ENCODE data around the gene P2RY13. TPM values are rescaled to one million over a fixed set of nuclear protein-coding genes. Genes with fewer than 3 reads are reported as not detected.

Gene P2RY13
- total RNA-seq, 2 donors from 2014 or later = 1.4 to 2.7 TPM

DNA sequence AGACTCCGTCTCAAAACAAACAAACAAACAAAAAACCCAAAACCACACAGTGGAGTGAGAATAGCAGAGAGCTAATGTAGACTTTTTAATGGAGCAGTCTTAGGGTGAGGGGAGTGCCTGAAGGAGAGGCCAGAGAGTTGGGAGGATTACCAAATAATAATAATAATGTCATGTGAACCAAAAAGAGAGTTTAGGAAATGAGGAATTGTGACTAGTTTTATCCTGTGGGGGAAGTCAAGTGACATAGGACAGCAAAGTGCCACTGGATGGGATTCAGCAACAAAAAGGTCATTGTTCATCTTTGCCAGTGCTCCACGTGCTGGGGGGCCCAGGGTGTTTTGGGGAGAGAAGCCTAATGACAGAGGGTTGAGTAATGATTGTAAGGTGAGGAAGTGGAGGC lies 25.6 kb downstream of the P2RY13 start:
- no peak for DNase-seq (ENCODE audit: low spot score)
- intact Hi-C loops (cut with DNase I) = no loop called here

- DNase-seq (ENCODE audit: low spot score) = no peak
- intact Hi-C loops (cut with DNase I) = no loop called here
Measured at GRCh38 chr3:151301787-151302186, 27.6 kb downstream of the P2RY13 start.

DNA sequence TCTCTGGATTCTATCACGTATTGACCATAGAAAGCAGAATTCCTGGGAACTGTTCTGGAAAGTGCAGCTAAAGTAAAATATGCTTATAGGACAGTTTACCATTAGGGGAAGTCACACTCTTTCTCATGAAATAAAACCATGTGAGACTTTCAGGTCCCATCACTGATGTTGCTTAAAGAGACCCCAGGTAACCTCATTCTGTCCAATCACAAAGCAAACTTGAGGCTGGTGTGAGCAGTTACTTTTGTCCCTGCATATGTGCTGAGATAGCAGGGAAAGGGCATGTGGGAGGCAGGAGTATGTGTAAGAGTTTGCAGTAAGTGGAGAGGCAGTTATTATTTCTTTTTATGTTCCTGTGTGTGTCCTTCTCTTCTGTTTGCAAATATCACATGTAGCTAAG lies 28.8 kb downstream of the P2RY13 start:
- no peak for DNase-seq (ENCODE audit: low spot score)

DNA sequence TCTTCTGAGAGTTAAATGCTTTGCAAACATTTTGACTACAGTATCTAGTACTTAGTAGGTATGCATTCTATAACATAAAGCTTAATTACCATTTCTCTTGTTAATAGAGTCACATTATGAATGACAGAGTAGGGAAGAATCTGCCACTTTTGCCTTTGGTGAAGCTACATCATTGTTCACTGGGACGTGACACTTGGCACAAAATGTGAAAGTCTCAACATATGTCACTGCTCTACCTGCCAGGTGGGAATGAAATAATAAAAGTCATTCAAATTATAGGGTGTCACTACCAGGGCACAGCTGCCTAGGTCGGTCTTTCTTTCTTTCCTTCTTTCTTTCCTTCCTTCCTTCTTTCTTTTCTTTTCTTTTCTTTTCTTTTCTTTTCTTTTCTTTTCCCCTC lies 30.3 kb downstream of the P2RY13 start:
- DNase-seq (ENCODE audit: low spot score) = no peak

More for the DNA sequence above, 28.8 kb downstream of the P2RY13 start:
- intact Hi-C loops (cut with DNase I) = no loop called here

DNA sequence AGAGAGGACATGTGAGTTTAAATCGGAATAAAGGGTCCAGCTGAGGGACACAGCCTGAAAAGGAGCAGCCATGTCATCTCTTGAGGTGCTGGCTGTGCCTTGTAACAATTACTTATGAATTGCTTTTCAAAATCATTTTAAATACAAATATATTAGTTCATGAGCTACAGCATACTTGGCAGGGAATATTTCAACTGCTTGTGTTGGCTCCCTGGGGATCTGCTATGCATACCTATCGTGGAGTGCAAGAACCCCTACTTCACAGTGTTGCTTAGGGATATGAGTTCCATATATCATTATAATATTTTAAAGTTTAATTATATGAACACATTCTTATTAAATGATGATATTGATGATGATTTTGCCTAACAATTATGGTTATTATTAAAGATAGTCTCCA lies 31.9 kb downstream of the P2RY13 start:
- intact Hi-C loops (cut with DNase I) = no loop called here
- no peak for DNase-seq (ENCODE audit: low spot score)

More for the DNA sequence above, 30.3 kb downstream of the P2RY13 start:
- intact Hi-C loops (cut with DNase I) = no loop called here

GRCh38 chr3:151296226-151296625 lies 33.1 kb downstream of the P2RY13 start:
- DNase-seq (ENCODE audit: low spot score) = no peak
- intact Hi-C loops (cut with DNase I) = no loop called here

DNA sequence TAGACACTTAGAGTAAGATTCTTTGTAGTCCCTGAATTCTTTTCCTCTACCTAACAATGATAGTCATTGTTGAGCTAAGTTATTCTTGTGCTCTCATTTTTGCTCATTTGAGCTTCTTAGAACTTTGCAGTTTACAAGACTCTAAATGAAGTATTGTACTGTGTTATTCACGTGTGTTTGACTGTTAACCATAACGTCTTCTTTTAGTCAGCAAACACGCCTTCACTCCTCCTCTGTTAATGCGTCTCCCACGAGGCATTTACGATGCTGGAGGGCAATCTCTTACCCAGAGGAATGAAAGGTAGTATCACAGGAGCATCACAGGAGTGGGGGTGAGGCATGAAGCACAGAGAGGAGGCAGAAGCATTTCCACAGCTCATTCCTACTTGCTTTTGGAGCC lies 36.2 kb downstream of the P2RY13 start:
- DNase-seq (ENCODE audit: low spot score) = no peak
- intact Hi-C loops (cut with DNase I) = no loop called here

DNA sequence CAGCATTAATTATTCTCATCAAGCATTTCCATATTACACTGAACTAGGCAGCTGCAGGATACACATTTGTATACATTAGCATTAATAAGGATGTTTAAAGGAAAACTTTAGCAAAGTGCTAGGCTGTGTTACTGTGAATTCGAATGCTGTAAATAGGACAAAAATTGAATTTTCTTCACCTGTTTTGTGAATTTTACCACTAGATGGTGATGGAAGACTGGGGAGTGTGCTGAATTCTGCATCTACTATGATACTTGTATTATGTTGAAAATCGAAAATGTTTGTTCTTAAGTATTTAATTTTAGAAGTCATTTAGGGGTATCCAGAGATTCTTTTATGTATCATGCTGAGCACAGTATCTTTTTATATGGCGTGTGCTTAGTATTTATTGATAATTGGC lies 38.7 kb downstream of the P2RY13 start:
- intact Hi-C loops (cut with DNase I) = no loop called here
- no peak for DNase-seq (ENCODE audit: low spot score)

DNA sequence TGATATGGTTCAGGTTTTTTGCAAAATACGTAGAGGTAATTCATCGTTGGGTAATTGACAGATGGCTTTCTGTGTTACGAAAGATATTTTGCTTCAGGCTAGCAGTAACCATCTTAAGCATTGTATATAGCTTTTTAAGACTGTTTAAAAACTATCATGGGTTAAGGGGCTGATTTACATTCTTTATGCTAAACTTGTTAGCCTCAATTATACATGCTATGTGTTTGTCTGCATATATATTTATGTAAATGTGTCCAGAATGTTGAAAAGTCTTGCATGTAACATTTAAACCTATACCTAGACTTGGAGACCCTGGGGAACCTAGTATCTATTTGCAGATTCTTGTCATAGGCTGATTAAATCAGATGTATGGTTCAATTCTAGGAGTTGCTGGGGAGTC lies 39.9 kb downstream of the P2RY13 start:
- intact Hi-C loops (cut with DNase I) = no loop called here
- no peak for DNase-seq (ENCODE audit: low spot score)

- intact Hi-C loops (cut with DNase I) = no loop called here
Measured at GRCh38 chr3:151285940-151286339, 43.4 kb downstream of the P2RY13 start.

DNA sequence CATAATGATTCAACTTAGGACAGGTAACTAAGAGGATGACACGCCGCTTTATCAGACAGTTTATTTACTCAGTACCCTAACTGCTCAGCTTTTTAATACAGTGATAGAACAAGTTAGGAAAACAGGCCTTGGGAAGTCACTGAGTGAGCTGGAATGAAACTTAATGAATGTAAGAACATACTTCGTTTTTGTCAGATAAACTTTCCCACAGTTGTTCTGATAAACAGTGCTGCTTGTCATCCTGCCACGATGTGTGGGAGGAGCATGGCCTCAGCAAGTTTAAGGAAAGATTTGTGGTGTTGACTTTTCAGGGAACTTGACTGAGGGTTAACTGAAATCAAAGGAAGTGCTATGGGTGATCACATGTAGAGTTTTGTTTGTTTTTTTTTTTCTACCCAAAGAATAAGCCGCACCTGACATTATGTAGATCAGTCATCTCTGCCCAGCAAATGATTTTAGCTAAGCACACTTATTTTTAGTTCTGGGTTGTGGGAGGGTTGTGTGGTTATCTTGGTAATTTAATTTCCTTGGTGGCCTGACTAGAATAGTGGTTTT lies 45.4 kb downstream of the P2RY13 start:
- no peak for DNase-seq (ENCODE audit: low spot score)
- intact Hi-C loops (cut with DNase I) = loop anchor here (2.0 to 5.0 kb wide), 3 partner anchors 57 to 117 kb away; no protein-coding TSS in a partner anchor

More at GRCh38 chr3:151285940-151286339, 43.4 kb downstream of the P2RY13 start:
- no peak for DNase-seq (ENCODE audit: low spot score)

DNA sequence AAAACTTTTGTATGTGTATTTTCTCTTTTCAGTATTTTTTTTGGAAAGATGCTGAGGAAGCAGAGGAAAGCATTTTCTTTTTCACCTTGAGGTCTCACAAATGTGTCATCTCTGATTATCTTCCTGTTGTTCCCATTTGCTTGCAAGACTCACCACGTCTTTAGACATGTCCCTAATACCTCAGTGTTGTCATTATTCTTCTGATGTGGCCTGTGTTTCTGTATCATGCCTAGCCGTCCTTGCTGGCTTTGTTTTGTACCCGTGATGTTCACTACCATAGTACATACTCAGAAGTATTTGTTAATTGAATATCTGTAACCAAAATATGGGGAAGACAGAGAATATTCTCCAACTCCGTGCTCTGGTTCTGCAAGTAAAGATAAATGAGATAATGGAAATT lies 46.0 kb downstream of the P2RY13 start:
- DNase-seq (ENCODE audit: low spot score) = no peak
- intact Hi-C loops (cut with DNase I) = loop anchor here (2.0 to 5.0 kb wide), 3 partner anchors 56 to 116 kb away; no protein-coding TSS in a partner anchor

DNA sequence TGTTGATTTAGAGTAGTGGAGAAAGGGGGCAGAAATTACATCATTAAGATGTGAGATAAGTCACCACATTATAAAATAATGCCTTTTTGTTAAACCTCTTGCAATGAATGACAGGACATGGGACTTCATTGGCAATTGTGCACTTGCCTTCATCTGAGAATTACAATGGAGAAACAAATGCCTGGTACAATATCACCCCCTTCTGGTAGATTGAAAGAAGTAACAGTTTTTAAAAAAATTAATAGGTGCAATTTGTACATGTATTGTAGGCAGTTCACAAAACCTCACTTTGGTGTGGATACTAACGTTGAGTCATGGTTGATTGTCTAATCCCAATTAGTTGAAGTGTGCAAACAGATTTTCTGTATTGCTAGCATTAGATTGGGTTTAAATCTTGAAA lies 46.4 kb downstream of the P2RY13 start:
- no peak for DNase-seq (ENCODE audit: low spot score)
- intact Hi-C loops (cut with DNase I) = loop anchor here (2.0 to 5.0 kb wide), 3 partner anchors 56 to 116 kb away; no protein-coding TSS in a partner anchor

DNA sequence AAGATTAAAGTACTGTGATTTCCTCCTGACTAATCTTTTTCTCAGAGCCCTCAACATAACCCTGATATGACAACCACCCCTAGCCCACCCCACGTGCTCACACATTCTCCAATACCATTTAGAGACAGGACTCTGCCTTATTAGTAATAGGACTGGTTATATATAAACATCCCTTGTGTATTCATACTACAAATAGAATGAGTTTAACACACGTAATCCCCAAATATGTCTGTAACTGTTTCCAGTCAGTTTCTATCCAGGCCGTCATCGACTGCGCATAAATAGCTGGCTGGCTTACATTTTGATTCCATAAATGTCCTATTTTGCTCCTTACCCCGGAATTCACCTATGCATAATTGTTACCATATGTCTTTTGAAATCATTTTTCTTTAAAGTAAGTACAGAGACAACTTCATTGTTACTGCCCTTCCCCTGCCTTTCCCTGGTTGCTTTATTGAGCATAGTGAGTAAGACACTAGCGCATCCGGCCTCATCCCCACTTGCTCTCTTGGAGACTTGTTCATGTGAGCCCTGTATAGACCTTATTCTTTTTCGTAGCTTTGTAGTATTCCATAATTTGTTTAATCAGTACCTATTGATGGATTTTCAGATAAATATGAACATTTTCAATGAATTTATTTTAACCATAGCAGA lies 47.6 kb downstream of the P2RY13 start:
- no peak for DNase-seq (ENCODE audit: low spot score)
- intact Hi-C loops (cut with DNase I) = loop anchor here (2.0 to 5.0 kb wide), 3 partner anchors 54 to 114 kb away; no protein-coding TSS in a partner anchor

GRCh38 chr3:151278230-151278629 lies 51.1 kb downstream of the P2RY13 start, which contains the start of gene P2RY14:
Gene P2RY14, minus strand, starts transcription at chr3:151278542. Its CDS starts 64,226 bp downstream, at chr3:151214316.
- no peak for DNase-seq (ENCODE audit: low spot score)
- intact Hi-C loops (cut with DNase I) = loop anchor here in 1 of 2 donors (1.0 kb wide), 1 partner anchor 110 kb away; no protein-coding TSS in a partner anchor

DNA sequence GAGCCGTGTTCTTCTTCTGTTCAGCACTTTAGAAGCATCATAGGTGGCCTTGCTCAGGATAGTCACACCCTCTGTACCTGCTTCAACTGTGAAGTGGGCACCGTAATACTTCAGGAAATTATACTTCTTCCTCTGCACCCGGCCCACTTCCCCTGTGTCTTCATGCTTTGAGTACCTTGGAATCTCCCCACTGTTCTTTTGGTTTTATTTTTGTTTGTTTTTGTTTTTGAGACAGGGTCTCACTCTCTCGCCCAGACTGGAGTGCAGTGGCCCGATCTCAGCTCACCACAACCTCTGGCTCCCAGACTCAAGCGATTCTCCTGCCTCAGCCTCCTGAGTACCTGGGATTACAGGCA lies 52.7 kb downstream of the P2RY13 start:
- DNase-seq (ENCODE audit: low spot score) = no peak
- intact Hi-C loops (cut with DNase I) = no loop called here

Other genes with a start within 250 kb of the P2RY13 start
- gene MED12L, start 243.9 kb downstream of the P2RY13 start, total RNA-seq = under 1 TPM; 0.60 to 1.00 TPM
- gene GPR171, start 126.3 kb downstream of the P2RY13 start, total RNA-seq = 1 to 10 TPM in 1 of 2 donors, under 1 TPM in 1; 0.83 to 1.4 TPM
- 1 to 10 TPM; 1.4 to 5.3 TPM for gene P2RY14, start 51.0 kb downstream of the P2RY13 start, total RNA-seq
- gene GPR87, start 12.7 kb downstream of the P2RY13 start, total RNA-seq = not detected
- gene P2RY12, start 55.2 kb upstream of the P2RY13 start, total RNA-seq = 1 to 10 TPM; 3.1 to 3.7 TPM
- gene IGSF10, start 131.5 kb upstream of the P2RY13 start, total RNA-seq = 1 to 10 TPM; 2.2 to 5.7 TPM